Measurements from ENCODE around the gene ECEL1.
"Not testable (repeated sequence)": the region's sequence is repeated elsewhere in the genome, so short reads cannot be mapped to it uniquely, and the experiment has no call there.

ECEL1 gene

DNA sequence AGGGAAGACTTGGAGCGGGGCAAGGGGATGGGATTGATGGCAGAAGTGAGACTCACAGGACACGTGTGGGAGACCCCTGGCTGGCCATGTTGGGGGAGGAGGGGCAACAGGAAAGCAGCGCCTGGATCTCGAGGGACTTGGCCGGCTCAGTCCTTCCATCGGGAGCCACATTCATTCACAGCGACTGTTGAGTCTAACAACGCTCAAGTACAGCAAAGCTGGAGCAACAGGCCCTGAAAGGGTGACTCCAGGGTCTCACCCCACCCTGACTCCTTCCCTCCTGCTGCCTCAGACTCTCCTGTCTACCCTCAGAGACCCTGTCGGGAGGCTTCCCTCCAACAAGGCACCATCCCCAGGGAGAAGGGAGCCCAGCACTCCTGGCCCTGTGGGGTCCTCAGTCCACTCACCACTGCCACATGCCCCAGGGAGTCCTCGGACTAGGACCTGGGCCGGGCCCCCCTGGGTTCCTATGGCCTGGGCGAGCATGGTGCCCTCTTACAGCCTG is 46.4 kb downstream of the ECEL1 start:
- no peaks in the 10 kb centered on the region for H3K36me3 ChIP-seq (ENCODE audit: low read depth)
- TF ChIP-seq, protein P1, sequence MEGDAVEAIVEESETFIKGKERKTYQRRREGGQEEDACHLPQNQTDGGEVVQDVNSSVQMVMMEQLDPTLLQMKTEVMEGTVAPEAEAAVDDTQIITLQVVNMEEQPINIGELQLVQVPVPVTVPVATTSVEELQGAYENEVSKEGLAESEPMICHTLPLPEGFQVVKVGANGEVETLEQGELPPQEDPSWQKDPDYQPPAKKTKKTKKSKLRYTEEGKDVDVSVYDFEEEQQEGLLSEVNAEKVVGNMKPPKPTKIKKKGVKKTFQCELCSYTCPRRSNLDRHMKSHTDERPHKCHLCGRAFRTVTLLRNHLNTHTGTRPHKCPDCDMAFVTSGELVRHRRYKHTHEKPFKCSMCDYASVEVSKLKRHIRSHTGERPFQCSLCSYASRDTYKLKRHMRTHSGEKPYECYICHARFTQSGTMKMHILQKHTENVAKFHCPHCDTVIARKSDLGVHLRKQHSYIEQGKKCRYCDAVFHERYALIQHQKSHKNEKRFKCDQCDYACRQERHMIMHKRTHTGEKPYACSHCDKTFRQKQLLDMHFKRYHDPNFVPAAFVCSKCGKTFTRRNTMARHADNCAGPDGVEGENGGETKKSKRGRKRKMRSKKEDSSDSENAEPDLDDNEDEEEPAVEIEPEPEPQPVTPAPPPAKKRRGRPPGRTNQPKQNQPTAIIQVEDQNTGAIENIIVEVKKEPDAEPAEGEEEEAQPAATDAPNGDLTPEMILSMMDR (IDR thresholded peaks at IDR 0.05; ENCODE audit: poor library complexity, severe bottlenecking): no peak
- H3K4me3 ChIP-seq (ENCODE audit: severe bottlenecking): no peak overlapping the region
- DNase-seq (ENCODE audit: low spot score) (peak; percentile 40), ATAC-seq (ENCODE audit: low read depth) (no peak)
- H3K27me3 ChIP-seq (ENCODE audit: insufficient read depth, poor library complexity, severe bottlenecking): no peaks in the 10 kb centered on the region
- no peaks in the 10 kb centered on the region for H3K9me3 ChIP-seq (ENCODE audit: severe bottlenecking)
- H3K4me1 ChIP-seq (ENCODE audit: insufficient read depth, poor library complexity, severe bottlenecking): no peaks in the 10 kb centered on the region
- no peak overlapping the region for H3K27ac ChIP-seq (ENCODE audit: poor library complexity, severe bottlenecking)

DNA sequence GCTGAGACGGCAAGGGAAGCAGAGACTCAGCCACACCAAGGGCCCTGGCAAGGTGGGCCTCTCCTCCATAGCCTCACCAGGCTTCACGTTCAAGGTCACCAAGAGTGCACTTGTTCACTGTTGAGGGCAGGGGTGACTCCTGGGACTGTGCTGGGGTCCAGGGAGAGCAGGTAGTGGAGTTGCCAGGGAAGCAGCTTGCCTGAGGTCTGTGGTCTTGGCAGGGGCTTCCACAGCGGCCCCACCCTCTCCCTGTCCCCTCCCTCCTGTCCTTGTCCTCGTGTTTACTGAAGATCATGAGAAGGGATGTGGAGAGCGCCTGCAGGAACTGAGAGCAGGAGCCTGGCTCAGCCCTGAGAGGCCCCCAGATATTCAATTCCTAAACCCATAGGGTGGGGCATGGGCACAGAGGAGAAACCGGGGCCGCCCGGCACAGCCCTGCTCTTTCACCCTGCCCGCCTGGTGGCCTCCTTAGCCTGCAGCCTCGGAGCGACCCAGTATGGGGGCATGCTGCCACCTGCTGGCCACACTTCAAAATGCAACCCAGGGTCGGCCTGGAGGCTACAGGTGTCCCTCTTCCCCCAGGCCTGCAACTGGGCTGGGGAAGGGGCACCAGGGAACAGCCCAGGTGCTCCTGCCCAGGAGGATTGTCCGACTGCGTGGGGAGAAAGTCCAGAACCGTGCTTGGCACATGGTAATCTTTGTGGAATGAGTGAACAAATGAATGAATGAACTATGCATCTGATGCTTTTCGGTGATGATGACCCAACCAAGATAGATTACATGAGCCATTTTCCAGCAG is 47.2 kb downstream of the ECEL1 start:
- H3K4me1 ChIP-seq (ENCODE audit: insufficient read depth, poor library complexity, severe bottlenecking); H3K4me3 ChIP-seq (ENCODE audit: severe bottlenecking); H3K9me3 ChIP-seq (ENCODE audit: severe bottlenecking); H3K27ac ChIP-seq (ENCODE audit: poor library complexity, severe bottlenecking); H3K36me3 ChIP-seq (ENCODE audit: low read depth); H3K27me3 ChIP-seq (ENCODE audit: insufficient read depth, poor library complexity, severe bottlenecking): not testable (repeated sequence)
- TF ChIP-seq, protein P1 (IDR thresholded peaks at IDR 0.05; ENCODE audit: poor library complexity, severe bottlenecking): peak; percentile 89
- peak; percentile 77 for ATAC-seq (ENCODE audit: low read depth)
- peak; percentile 66 for DNase-seq (ENCODE audit: low spot score)

DNA sequence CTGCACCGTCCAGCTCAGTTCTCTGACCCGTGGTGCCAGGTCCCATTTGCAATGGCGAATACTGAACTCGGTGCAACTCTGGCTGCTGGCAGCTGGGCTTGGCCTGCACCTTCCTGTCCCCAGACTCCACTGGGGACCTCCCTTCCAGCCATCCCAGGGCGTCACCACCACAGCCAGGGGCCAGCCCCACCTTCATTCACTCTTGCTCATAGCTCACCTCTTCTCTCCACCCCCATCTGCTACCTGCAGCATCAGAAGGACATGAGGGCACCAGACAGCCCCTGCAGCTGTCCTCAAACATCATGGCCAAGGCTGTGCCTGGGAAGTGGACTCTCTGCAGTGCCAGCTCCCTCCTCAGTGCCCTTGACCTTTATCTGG is 47.9 kb downstream of the ECEL1 start:
- DNase-seq (ENCODE audit: low spot score) (no peak), ATAC-seq (ENCODE audit: low read depth) (no peak; the same call in 2 of the 3 replicates)
- Histone ChIP-seq H3K27ac (ENCODE audit: poor library complexity, severe bottlenecking) (no peak overlapping the region), H3K9me3 (ENCODE audit: severe bottlenecking) (no peaks in the 10 kb centered on the region), H3K36me3 (ENCODE audit: low read depth) (no peaks in the 10 kb centered on the region), H3K4me1 (ENCODE audit: insufficient read depth, poor library complexity, severe bottlenecking) (no peaks in the 10 kb centered on the region), H3K27me3 (ENCODE audit: insufficient read depth, poor library complexity, severe bottlenecking) (no peaks in the 10 kb centered on the region), H3K4me3 (ENCODE audit: severe bottlenecking) (no peak overlapping the region)
- TF ChIP-seq, protein P1 (IDR thresholded peaks at IDR 0.05; ENCODE audit: poor library complexity, severe bottlenecking): no peak

DNA sequence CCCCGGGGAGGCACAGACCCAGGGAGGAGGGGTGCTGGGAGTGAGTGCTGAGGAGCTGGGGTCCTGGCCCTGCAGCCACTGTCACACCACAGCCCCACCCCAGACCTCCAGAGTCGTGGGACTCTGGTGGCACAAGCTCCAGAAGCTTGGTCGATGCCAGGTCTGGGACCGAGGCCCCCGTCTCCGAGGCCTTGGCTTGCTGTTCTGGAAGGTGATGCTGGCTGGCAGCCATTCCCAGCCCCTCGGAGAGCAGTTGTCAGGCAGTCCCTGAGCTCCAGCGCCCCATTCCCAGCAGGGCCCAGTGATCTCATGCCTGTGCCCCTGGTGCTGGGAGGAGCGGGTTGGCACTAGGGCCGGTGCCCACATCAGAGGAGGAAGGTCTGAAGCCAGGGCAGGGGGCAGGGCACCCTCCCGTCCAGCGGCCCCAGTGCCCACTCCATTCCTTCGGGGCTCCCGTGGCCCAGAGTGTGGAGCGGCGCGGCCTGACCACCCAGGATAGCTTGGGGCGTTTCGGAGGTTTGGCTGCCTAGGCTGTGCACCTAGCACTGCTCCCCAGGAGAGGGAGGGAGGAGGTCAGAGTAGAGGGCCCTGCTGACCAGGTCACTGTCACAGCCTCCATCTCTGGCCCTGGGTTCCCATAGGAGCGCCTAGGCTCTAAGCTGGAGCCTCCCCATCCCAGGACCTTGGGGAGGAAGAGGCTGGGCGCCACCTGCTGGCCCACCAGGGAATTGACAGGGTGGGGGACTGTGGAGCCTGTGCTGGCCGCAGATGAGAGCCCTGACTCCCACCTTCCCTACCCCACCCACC is 48.5 kb downstream of the ECEL1 start:
- DNase-seq (ENCODE audit: low spot score) (peak; percentile 46), ATAC-seq (ENCODE audit: low read depth) (peak; percentile 49; the same call in 2 of the 3 replicates)
- TF ChIP-seq, protein P1 (IDR thresholded peaks at IDR 0.05; ENCODE audit: poor library complexity, severe bottlenecking): peak; percentile 33
- Histone ChIP-seq H3K9me3 (ENCODE audit: severe bottlenecking) (no peaks in the 10 kb centered on the region), H3K27ac (ENCODE audit: poor library complexity, severe bottlenecking) (no peak overlapping the region), H3K27me3 (ENCODE audit: insufficient read depth, poor library complexity, severe bottlenecking) (no peaks in the 10 kb centered on the region), H3K4me3 (ENCODE audit: severe bottlenecking) (no peak overlapping the region), H3K4me1 (ENCODE audit: insufficient read depth, poor library complexity, severe bottlenecking) (no peaks in the 10 kb centered on the region), H3K36me3 (ENCODE audit: low read depth) (no peaks in the 10 kb centered on the region)
